ENCODE results near the gene ARID5B. TPM values are rescaled to one million over a fixed set of nuclear protein-coding genes. Genes with fewer than 3 reads are reported as not detected.

The ARID5B gene
- total and polyA plus RNA-seq, 2 donors (not counting 1 experiment from before 2014, with no cell fraction given) = 118 to 145 TPM

- H3K27me3 ChIP-seq (ENCODE audit: control insufficient read depth, insufficient read depth, low read length) = no peaks in the 10 kb centered on the region
- peaks cover 2% of the 10 kb centered on the region for H3K36me3 ChIP-seq (ENCODE audit: control insufficient read depth, insufficient read depth, low read length)
- no peak overlapping the region for H3K4me2 ChIP-seq (ENCODE audit: extremely low read depth, insufficient read depth, low read length)
- TF ChIP-seq EZH2 (IDR thresholded peaks at IDR 0.05; ENCODE audit: low read length, missing control alignments) = no peak
- TF ChIP-seq, protein P1, sequence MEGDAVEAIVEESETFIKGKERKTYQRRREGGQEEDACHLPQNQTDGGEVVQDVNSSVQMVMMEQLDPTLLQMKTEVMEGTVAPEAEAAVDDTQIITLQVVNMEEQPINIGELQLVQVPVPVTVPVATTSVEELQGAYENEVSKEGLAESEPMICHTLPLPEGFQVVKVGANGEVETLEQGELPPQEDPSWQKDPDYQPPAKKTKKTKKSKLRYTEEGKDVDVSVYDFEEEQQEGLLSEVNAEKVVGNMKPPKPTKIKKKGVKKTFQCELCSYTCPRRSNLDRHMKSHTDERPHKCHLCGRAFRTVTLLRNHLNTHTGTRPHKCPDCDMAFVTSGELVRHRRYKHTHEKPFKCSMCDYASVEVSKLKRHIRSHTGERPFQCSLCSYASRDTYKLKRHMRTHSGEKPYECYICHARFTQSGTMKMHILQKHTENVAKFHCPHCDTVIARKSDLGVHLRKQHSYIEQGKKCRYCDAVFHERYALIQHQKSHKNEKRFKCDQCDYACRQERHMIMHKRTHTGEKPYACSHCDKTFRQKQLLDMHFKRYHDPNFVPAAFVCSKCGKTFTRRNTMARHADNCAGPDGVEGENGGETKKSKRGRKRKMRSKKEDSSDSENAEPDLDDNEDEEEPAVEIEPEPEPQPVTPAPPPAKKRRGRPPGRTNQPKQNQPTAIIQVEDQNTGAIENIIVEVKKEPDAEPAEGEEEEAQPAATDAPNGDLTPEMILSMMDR (conservative IDR thresholded peaks at IDR 0.05 in 1 of 2, IDR thresholded peaks at IDR 0.05 in 1 of 2; ENCODE audit: low read depth in 1 of 2, low read length in 2 of 2) = no peak
- H3K4me1 ChIP-seq (ENCODE audit: control insufficient read depth, extremely low read depth, insufficient read depth, low read length) = no peaks in the 10 kb centered on the region
- H3K9me3 ChIP-seq (ENCODE audit: control insufficient read depth, insufficient read depth, low read depth, low read length) = no peaks in the 10 kb centered on the region
- no peak for DNase-seq (ENCODE audit: low read depth in 2 of 2)
- no peak overlapping the region for H3K9ac ChIP-seq (ENCODE audit: insufficient read depth, low read length)
- H3K79me2 ChIP-seq (ENCODE audit: control insufficient read depth, insufficient read depth, low read length) = peaks cover 18% of the 10 kb centered on the region
- H3K4me3 ChIP-seq (replicated peaks in 1 of 4; ENCODE audit: control extremely low read depth in 1 of 4, insufficient read depth in 1 of 4, low read depth in 3 of 4, low read length in 4 of 4) = no peak overlapping the region
- no peak overlapping the region for H3K27ac ChIP-seq (ENCODE audit: insufficient read depth, low read length)
- no peaks in the 10 kb centered on the region for H4K20me1 ChIP-seq (ENCODE audit: control insufficient read depth, extremely low read depth, insufficient read depth, low read length)
- no peak overlapping the region for H2AFZ ChIP-seq (ENCODE audit: low read length)
Observed at GRCh38 chr10:62008946-62009345, 107.4 kb downstream of the ARID5B start.

DNA sequence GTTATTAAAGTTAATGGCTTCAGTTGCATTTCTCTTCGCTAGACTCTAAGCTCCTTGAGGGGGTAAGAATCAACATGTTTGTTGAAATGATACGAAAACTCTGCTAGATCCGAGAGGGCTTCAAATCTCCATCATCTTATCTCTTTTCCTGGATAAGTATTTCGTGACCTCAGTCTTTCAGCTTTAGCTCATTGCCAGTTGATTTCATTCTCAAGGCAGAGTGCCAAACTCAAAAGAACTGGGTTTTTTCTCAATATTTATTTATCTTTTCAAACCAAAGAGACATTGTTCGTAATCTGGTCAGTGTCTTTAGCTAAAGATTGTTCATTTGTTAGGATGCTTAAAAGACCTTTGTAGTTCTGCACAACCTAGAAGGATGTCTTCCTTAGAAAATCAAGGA lies 108.9 kb downstream of the ARID5B start:
- no peak overlapping the region for H3K9ac ChIP-seq (ENCODE audit: insufficient read depth, low read length)
- no peak overlapping the region for H3K27ac ChIP-seq (ENCODE audit: insufficient read depth, low read length)
- no peaks in the 10 kb centered on the region for H4K20me1 ChIP-seq (ENCODE audit: control insufficient read depth, extremely low read depth, insufficient read depth, low read length)
- no peaks in the 10 kb centered on the region for H3K4me1 ChIP-seq (ENCODE audit: control insufficient read depth, extremely low read depth, insufficient read depth, low read length)
- peak in 1 of 2 donors; percentile 47 for DNase-seq (ENCODE audit: low read depth in 2 of 2)
- no peak overlapping the region for H3K4me3 ChIP-seq (replicated peaks in 1 of 4; ENCODE audit: control extremely low read depth in 1 of 4, insufficient read depth in 1 of 4, low read depth in 3 of 4, low read length in 4 of 4)
- TF ChIP-seq EZH2 (IDR thresholded peaks at IDR 0.05; ENCODE audit: low read length, missing control alignments) = no peak
- TF ChIP-seq, protein P1 (conservative IDR thresholded peaks at IDR 0.05 in 1 of 2, IDR thresholded peaks at IDR 0.05 in 1 of 2; ENCODE audit: low read depth in 1 of 2, low read length in 2 of 2) = no peak
- H3K36me3 ChIP-seq (ENCODE audit: control insufficient read depth, insufficient read depth, low read length) = peaks cover 2% of the 10 kb centered on the region
- no peak overlapping the region for H2AFZ ChIP-seq (ENCODE audit: low read length)
- no peaks in the 10 kb centered on the region for H3K9me3 ChIP-seq (ENCODE audit: control insufficient read depth, insufficient read depth, low read depth, low read length)
- H3K27me3 ChIP-seq (ENCODE audit: control insufficient read depth, insufficient read depth, low read length) = no peaks in the 10 kb centered on the region
- H3K4me2 ChIP-seq (ENCODE audit: extremely low read depth, insufficient read depth, low read length) = no peak overlapping the region
- peaks cover 21% of the 10 kb centered on the region for H3K79me2 ChIP-seq (ENCODE audit: control insufficient read depth, insufficient read depth, low read length)

DNA sequence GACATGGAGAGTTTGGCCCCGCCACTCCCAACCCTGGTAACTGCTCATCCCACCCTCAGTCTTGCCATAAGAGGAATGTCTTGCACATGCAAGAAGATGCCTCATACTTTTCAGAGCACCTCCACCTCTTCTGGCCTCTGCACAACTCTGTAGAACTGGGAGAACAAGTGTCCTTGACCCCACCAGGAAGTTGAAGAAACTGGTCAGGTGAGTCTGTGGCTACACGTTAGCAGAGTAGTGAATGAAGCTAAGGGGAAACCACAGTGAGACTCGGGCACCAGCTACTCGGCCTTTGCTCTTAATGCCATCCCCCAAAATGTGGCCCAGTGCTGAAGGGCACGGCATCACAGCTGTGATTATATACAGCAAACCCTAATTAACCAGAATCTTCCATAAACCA lies 110.1 kb downstream of the ARID5B start:
- H3K4me2 ChIP-seq (ENCODE audit: extremely low read depth, insufficient read depth, low read length) = no peak overlapping the region
- H3K4me1 ChIP-seq (ENCODE audit: control insufficient read depth, extremely low read depth, insufficient read depth, low read length) = peaks cover 8% of the 10 kb centered on the region
- no peak overlapping the region for H3K4me3 ChIP-seq (replicated peaks in 1 of 4; ENCODE audit: control extremely low read depth in 1 of 4, insufficient read depth in 1 of 4, low read depth in 3 of 4, low read length in 4 of 4)
- no peaks in the 10 kb centered on the region for H4K20me1 ChIP-seq (ENCODE audit: control insufficient read depth, extremely low read depth, insufficient read depth, low read length)
- no peak overlapping the region for H2AFZ ChIP-seq (ENCODE audit: low read length)
- no peak for DNase-seq (ENCODE audit: low read depth in 2 of 2)
- TF ChIP-seq, protein P1 (conservative IDR thresholded peaks at IDR 0.05 in 1 of 2, IDR thresholded peaks at IDR 0.05 in 1 of 2; ENCODE audit: low read depth in 1 of 2, low read length in 2 of 2) = no peak
- no peak for TF ChIP-seq EZH2 (IDR thresholded peaks at IDR 0.05; ENCODE audit: low read length, missing control alignments)
- no peaks in the 10 kb centered on the region for H3K9me3 ChIP-seq (ENCODE audit: control insufficient read depth, insufficient read depth, low read depth, low read length)
- H3K27me3 ChIP-seq (ENCODE audit: control insufficient read depth, insufficient read depth, low read length) = no peaks in the 10 kb centered on the region
- no peak overlapping the region for H3K27ac ChIP-seq (ENCODE audit: insufficient read depth, low read length)
- H3K36me3 ChIP-seq (ENCODE audit: control insufficient read depth, insufficient read depth, low read length) = peaks cover 2% of the 10 kb centered on the region
- H3K9ac ChIP-seq (ENCODE audit: insufficient read depth, low read length) = no peak overlapping the region
- H3K79me2 ChIP-seq (ENCODE audit: control insufficient read depth, insufficient read depth, low read length) = peaks cover 22% of the 10 kb centered on the region

All from fibroblast of lung (primary cell).